CD14-positive monocyte (primary cell): Measurements from ENCODE around the gene FBXO31. TPM values are rescaled to one million over a fixed set of nuclear protein-coding genes. Genes with fewer than 3 reads are reported as not detected.

Experiments
- DNase-seq, 3 donors: peaks; one replicate each; pipeline ENCODE4 v3.0.0-alpha.2; 2011 to 2022
- H2AFZ ChIP-seq: 2 replicates; pipeline ENCODE4 v1.6.0; 2012; ENCODE audit warnings: mild to moderate bottlenecking, low read depth, low read length, inconsistent platforms; ENCODE audit not compliant: insufficient read depth, poor library complexity, severe bottlenecking
- H3K27ac ChIP-seq, 2 donors: 1 replicate in 1 of 2; 2 replicates in 1 of 2; pipeline ENCODE4 v1.5.1; 2012 to 2013; ENCODE audit warnings: low read length in 2 of 2, control low read depth in 1 of 2, inconsistent platforms in 1 of 2, low read depth in 1 of 2, mild to moderate bottlenecking in 1 of 2
- H3K27me3 ChIP-seq, 2 donors: one replicate each; pipeline versions ENCODE4 v1.6.0 to v1.6.1; 2011 to 2013; ENCODE audit warnings: low read length in 2 of 2; ENCODE audit not compliant: control insufficient read depth in 2 of 2, insufficient read depth in 2 of 2
- H3K36me3 ChIP-seq, 2 donors: replicated peaks in 1 of 2; 1 replicate in 1 of 2; 2 replicates in 1 of 2; pipeline versions ENCODE4 v1.5.1 to v1.6.1; 2012 to 2013; ENCODE audit warnings: low read length in 2 of 2, control low read depth in 1 of 2, inconsistent platforms in 1 of 2, mild to moderate bottlenecking in 1 of 2; ENCODE audit not compliant: insufficient read depth in 2 of 2, control insufficient read depth in 1 of 2
- H3K4me1 ChIP-seq, 2 donors: 1 replicate in 1 of 2; 2 replicates in 1 of 2; pipeline versions ENCODE4 v1.5.1 to v1.6.1; 2012 to 2013; ENCODE audit warnings: low read length in 2 of 2, control low read depth in 1 of 2, inconsistent platforms in 1 of 2, mild to moderate bottlenecking in 1 of 2, moderate library complexity in 1 of 2; ENCODE audit not compliant: insufficient read depth in 2 of 2, control insufficient read depth in 1 of 2
- H3K4me2 ChIP-seq: replicated peaks from 2 replicates; pipeline ENCODE3; 2012; ENCODE audit warnings: low read length, moderate library complexity, mild to moderate bottlenecking; ENCODE audit not compliant: poor library complexity, severe bottlenecking; ENCODE audit errors: extremely low read depth
- H3K4me3 ChIP-seq, 3 experiments: fragments of 200-600 bp in 1 of 3; sonication (generic) in 1 of 3; replicated peaks in 1 of 3; 1 replicate in 2 of 3; 2 replicates in 1 of 3; pipeline ENCODE4 v1.5.1; 2011 to 2013; ENCODE audit warnings: low read length in 3 of 3, mild to moderate bottlenecking in 3 of 3, control low read depth in 2 of 3, low read depth in 2 of 3, inconsistent platforms in 1 of 3, moderate library complexity in 1 of 3
- H3K79me2 ChIP-seq: 2 replicates; pipeline ENCODE4 v1.6.0; 2012; ENCODE audit warnings: mild to moderate bottlenecking, control low read depth, inconsistent platforms, low read length, moderate library complexity; ENCODE audit not compliant: insufficient read depth
- H3K9ac ChIP-seq: 2 replicates; pipeline ENCODE4 v1.6.0; 2017; ENCODE audit warnings: low read length, mild to moderate bottlenecking; ENCODE audit not compliant: insufficient read depth, poor library complexity, severe bottlenecking
- H3K9me3 ChIP-seq, 2 donors: replicated peaks in 1 of 2; 1 replicate in 1 of 2; 2 replicates in 1 of 2; pipeline versions ENCODE4 v1.5.1 to v1.6.1; 2012 to 2013; ENCODE audit warnings: low read length in 2 of 2, control low read depth in 1 of 2; ENCODE audit not compliant: control insufficient read depth in 1 of 2, insufficient read depth in 1 of 2
- H4K20me1 ChIP-seq: 2 replicates; pipeline ENCODE4 v1.6.0; 2012; ENCODE audit warnings: mild to moderate bottlenecking, low read length, control low read depth, moderate library complexity; ENCODE audit not compliant: insufficient read depth
- H3K27ac Mint-ChIP-seq, 7 donors: one replicate each; pipeline ENCODE4 v1.8.0; 2020; ENCODE audit warnings: mild to moderate bottlenecking in 7 of 7, mixed read lengths in 7 of 7, moderate library complexity in 6 of 7, inconsistent platforms in 2 of 7
- H3K27me3 Mint-ChIP-seq, 3 donors: one replicate each; pipeline ENCODE4 v1.8.0; 2021 to 2022; ENCODE audit warnings: low read depth in 3 of 3, mild to moderate bottlenecking in 3 of 3, mixed read lengths in 3 of 3, moderate library complexity in 3 of 3, inconsistent platforms in 1 of 3
- H3K36me3 Mint-ChIP-seq, 2 donors: one replicate each; pipeline ENCODE4 v1.8.0; 2020; ENCODE audit warnings: mixed read lengths in 2 of 2, inconsistent platforms in 1 of 2, mild to moderate bottlenecking in 1 of 2
- H3K4me1 Mint-ChIP-seq: one replicate; pipeline ENCODE4 v1.8.0; 2020; ENCODE audit warnings: mild to moderate bottlenecking, mixed read lengths
- H3K4me3 Mint-ChIP-seq, 2 donors: one replicate each; pipeline ENCODE4 v1.8.0; 2020; ENCODE audit warnings: mild to moderate bottlenecking in 2 of 2, mixed read lengths in 2 of 2, moderate library complexity in 1 of 2
- H3K9me3 Mint-ChIP-seq, 7 donors: one replicate each; pipeline ENCODE4 v1.8.0; 2020 to 2022; ENCODE audit warnings: mixed read lengths in 7 of 7, mild to moderate bottlenecking in 6 of 7, moderate library complexity in 6 of 7, inconsistent platforms in 2 of 7
- CTCF ChIP-seq: fragments of 200-600 bp; IDR thresholded peaks from one replicate; pipeline ENCODE4 v1.8.0; 2022; ENCODE audit warnings: antibody characterized with exemption, mild to moderate bottlenecking
- WGBS: methylation state at CpG from one replicate; pipeline ENCODE4 v1.1.5; 2013; ENCODE audit warnings: missing lambda C conversion rate; ENCODE audit not compliant: insufficient coverage; 5-methylcytosine and 5-hydroxymethylcytosine counted together
- intact Hi-C, 2 donors: fragments of 100-400 bp; cut with micrococcal nuclease; formaldehyde crosslinking; loops; one replicate each; pipeline versions ENCODE4 v1.15.0 to v1.15.1; 2023
- polyA plus RNA-seq, 3 donors: library from polyadenylated mRNA; depleted of rRNA in 1 of 3; unstranded in 2 of 3; stranded (reverse) in 1 of 3; fragments of 300-500 nt in 2 of 3; fragments of >200 nt in 1 of 3; fragmentation: Illumina TruSeq in 2 of 3; gene quantifications; 1 replicate in 2 of 3; 2 replicates in 1 of 3; pipeline ENCODE4 v1.2.3, GENCODE V29; 2012 to 2021

The FBXO31 gene
- polyA plus RNA-seq, 3 donors: 2.0 to 5.6 (median 3.3) TPM

- no peak for TF ChIP-seq CTCF
- Mint-ChIP-seq H3K4me3 (no peak overlapping the region), H3K4me1 (no peaks in the 10 kb centered on the region), H3K36me3 (peaks cover 66 to 77% of the 10 kb centered on the region in 2 donors), H3K9me3 (peaks cover 0 to 2% (median 0%) of the 10 kb centered on the region in 7 donors), H3K27me3 (peaks cover 0 to 3% (median 2%) of the 10 kb centered on the region in 3 donors), H3K27ac (peak overlapping the region in 1 of 7 donors; percentile 31)
- Histone ChIP-seq H3K27me3 (no peaks in the 10 kb centered on the region), H3K9me3 (no peaks in the 10 kb centered on the region), H3K36me3 (peaks cover 37 to 57% of the 10 kb centered on the region in 2 donors), H3K4me1 (no peaks in the 10 kb centered on the region), H3K9ac (no peak overlapping the region), H4K20me1 (no peaks in the 10 kb centered on the region), H3K79me2 (no peaks in the 10 kb centered on the region), H3K4me3 (no peak overlapping the region), H3K4me2 (no peak overlapping the region), H2AFZ (no peak overlapping the region), H3K27ac (no peak overlapping the region)
- DNase-seq: no peak
- intact Hi-C loops: no loop called here
- WGBS: 99% methylated on average over 20 of the region's 27 CpGs
Measured at GRCh38 chr16:87412996-87413421, 29.4 kb upstream of the FBXO31 start.

GRCh38 chr16:87412371-87412995, 28.9 kb upstream of the FBXO31 start:
- H4K20me1 ChIP-seq: no peaks in the 10 kb centered on the region
- H2AFZ ChIP-seq: no peak overlapping the region
- H3K4me1 ChIP-seq: peaks cover 5% of the 10 kb centered on the region in 2 donors
- peak overlapping the region in 1 of 7 donors; percentile 31 for H3K27ac Mint-ChIP-seq
- H3K9me3 ChIP-seq: no peaks in the 10 kb centered on the region
- no peak overlapping the region for H3K4me3 Mint-ChIP-seq
- no peak overlapping the region for H3K4me3 ChIP-seq
- no peak for TF ChIP-seq CTCF
- H3K27ac ChIP-seq: no peak overlapping the region
- peaks cover 4% of the 10 kb centered on the region for H3K4me1 Mint-ChIP-seq
- intact Hi-C loops: no loop called here
- H3K79me2 ChIP-seq: no peaks in the 10 kb centered on the region
- WGBS: 89% methylated on average over 26 of the region's 31 CpGs
- H3K36me3 Mint-ChIP-seq: peaks cover 64 to 80% of the 10 kb centered on the region in 2 donors
- no peaks in the 10 kb centered on the region for H3K27me3 ChIP-seq
- peaks cover 0 to 3% (median 2%) of the 10 kb centered on the region in 3 donors for H3K27me3 Mint-ChIP-seq
- no peak overlapping the region for H3K9ac ChIP-seq
- H3K9me3 Mint-ChIP-seq: peaks cover 0 to 2% (median 0%) of the 10 kb centered on the region in 7 donors
- DNase-seq: no peak
- no peak overlapping the region for H3K4me2 ChIP-seq
- H3K36me3 ChIP-seq: peaks cover 41 to 54% of the 10 kb centered on the region in 2 donors
